ENCODE measurements around the gene PLAC9.

DNA sequence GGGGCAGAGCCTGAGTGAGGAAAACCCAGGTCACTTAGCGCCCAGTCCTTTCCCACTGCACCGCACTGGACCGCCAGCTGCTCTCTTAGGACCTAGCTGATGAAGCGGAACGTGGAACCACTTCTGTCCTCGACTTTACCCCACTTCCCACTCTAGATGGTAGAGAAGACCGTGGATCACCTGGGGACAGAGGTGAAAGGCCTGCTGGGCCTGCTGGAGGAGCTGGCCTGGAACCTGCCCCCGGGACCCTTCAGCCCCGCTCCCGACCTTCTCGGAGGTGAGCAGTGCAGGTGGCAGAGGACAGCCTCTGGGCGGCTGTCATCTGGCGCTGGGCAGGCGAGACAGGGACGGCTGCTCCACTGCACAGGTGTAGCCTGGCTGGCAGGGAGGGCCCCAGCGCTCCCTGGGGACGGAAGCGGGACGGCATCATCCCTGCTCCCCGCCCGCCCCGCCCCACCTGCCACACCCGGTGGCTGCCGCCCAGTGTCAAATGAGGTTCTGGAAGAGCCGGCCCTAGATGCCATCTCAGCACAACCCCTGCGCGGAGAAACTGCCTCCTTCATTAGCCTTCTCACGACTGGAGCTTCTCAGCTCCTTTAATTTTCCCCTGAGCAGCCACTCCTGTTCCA is 11.7 kb downstream of the PLAC9 start:
- TF ChIP-seq POLR2AphosphoS5 (IDR thresholded peaks at IDR 0.05) = no peak
- TF ChIP-seq, protein P1, sequence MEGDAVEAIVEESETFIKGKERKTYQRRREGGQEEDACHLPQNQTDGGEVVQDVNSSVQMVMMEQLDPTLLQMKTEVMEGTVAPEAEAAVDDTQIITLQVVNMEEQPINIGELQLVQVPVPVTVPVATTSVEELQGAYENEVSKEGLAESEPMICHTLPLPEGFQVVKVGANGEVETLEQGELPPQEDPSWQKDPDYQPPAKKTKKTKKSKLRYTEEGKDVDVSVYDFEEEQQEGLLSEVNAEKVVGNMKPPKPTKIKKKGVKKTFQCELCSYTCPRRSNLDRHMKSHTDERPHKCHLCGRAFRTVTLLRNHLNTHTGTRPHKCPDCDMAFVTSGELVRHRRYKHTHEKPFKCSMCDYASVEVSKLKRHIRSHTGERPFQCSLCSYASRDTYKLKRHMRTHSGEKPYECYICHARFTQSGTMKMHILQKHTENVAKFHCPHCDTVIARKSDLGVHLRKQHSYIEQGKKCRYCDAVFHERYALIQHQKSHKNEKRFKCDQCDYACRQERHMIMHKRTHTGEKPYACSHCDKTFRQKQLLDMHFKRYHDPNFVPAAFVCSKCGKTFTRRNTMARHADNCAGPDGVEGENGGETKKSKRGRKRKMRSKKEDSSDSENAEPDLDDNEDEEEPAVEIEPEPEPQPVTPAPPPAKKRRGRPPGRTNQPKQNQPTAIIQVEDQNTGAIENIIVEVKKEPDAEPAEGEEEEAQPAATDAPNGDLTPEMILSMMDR (IDR thresholded peaks at IDR 0.05) = no peak

Measured in esophagus muscularis mucosa (tissue), 3 donors.